GM18526 (cell line): ENCODE measurements around the gene NTSR2.

Source experiments
- POLR2A ChIP-seq: IDR thresholded peaks from 3 replicates; pipeline ENCODE4 v1.6.1; 2011; ENCODE audit not compliant: insufficient read length; ENCODE audit errors: extremely low read depth

NTSR2 gene

DNA sequence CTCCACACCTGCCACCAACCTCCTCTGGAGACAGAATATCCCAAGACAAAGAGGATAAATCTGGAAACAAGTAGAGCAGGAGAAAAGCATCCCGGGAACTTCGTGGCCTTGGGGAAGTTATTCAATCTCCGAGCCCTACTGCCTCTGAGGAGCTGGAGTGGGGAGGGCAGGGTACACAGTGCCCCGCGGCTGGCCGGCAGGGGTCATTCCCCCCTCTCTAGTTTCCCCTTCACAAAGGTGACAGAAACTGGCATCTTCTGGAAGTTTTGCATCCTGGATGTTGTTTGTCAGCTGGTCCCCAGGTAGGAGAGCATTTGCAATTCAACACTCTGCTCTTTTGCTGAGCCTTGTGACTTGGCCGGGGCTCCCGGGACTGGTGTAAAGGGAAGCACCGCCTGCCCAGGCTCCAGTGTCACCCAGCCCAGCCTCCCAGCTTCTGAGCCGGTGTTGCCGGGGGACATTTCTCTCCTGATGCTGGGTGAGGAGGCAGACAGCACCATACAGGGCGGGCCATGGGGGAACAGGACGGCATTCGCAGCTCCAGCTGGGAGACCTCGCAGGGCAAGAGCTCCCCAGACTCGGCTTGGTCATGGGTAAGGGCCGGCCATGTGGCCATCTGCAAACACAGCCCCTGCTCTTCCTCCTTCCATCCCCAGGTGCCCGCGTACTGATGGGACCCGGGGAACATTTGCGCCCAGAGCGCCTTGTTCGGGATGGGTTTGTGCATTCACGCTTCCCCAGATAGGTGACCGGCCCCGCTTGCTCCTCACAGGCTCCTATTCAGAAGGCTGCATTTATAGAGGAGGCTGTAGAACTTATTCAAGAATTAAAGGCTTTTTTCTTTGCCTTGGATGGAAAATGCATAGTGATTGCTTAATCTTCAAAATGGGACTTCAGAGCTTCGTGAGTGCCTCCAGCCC, 7.4 kb upstream of the NTSR2 start:
- TF ChIP-seq POLR2A, result no peak

DNA sequence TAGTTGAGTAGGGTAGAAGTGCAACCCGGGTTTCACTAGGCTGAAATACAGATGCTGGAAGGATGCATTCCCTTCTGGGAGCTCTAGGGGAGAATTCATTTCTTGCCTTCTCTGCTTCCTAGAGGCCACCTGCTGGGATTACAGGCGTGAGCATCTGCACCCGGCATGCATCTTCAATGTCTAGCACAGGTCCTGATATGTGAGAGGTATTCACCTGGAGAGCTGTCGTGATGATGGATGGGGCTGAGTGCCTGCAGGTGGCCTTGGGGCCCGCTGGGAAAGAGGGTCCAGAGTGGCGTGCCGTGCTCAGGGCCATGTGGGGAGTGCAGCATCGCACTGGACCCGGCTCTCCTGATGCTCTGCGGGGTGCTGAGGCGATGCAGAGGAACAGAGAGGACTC, 6.6 kb upstream of the NTSR2 start:
- no peak for TF ChIP-seq POLR2A

DNA sequence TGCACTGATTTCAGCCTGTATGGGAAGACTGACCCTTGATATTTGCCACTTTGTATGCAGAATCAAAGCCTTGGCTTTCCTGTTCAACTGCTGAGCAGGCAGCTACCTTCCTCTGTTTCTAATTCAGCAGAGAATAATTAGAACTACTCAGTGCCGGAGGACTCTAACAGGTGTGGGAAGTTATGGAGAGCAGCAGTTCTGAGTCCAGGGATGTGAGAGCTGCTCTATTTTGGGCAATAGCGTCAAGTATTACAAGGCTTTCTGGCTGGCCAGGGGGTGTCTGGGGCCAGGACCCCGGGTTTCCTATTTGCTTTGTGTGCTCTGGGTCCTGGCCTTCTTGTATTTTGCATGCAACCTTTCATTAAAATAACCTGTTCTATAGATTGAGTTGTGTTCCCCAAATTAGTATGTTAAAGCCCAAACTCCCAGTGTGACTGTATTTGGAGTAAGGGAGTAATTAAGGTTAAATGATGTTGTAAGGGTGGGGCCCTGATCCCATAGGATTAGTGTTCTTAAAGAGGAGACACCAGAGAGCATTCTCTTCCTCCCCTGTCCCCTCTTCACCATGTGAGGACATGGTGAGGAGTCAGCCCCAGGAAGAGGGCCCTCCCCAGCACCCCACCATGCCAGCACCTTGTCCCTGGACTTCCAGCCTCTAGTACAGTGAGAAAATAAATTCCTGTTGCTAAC, 5.6 kb upstream of the NTSR2 start:
- no peak for TF ChIP-seq POLR2A

DNA sequence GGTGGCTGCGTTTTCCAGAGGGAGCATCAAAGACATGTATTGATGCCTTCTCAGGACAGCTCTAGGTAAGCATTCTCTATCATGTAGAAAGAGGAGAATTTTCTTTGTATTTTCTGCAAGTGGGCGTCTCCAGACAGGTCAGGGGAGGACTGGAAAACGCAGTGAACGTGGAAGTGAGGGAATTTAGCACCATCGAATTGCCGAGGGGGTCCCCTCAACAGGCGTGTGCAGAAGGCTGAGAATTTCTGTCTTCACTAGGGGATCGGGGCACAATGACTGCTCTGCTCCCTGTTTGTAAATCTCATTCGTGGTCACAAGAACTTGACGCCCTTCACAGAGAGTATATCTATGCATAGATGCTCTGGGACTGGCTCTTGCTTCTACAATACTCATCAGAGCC, 5.0 kb upstream of the NTSR2 start:
- TF ChIP-seq POLR2A, result no peak

DNA sequence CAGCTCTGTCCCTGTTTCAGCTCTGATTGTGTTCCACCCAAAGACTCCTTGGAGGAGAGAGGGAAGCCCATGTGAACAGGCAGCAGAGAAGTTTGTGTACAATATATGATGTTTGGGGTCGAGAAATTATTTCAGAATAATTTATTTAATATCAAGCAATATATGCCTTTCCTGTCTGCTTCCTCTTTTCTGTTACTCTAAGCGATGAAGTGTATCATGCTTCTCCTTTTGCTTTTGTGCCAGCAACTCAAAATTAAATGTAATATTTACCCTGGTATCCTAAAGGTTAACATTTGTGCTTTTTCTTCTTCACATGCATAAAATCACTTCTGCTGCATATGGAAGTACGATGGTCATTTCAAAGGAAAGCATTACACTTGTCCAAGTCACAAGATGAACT, 2.4 kb upstream of the NTSR2 start:
- no peak for TF ChIP-seq POLR2A

DNA sequence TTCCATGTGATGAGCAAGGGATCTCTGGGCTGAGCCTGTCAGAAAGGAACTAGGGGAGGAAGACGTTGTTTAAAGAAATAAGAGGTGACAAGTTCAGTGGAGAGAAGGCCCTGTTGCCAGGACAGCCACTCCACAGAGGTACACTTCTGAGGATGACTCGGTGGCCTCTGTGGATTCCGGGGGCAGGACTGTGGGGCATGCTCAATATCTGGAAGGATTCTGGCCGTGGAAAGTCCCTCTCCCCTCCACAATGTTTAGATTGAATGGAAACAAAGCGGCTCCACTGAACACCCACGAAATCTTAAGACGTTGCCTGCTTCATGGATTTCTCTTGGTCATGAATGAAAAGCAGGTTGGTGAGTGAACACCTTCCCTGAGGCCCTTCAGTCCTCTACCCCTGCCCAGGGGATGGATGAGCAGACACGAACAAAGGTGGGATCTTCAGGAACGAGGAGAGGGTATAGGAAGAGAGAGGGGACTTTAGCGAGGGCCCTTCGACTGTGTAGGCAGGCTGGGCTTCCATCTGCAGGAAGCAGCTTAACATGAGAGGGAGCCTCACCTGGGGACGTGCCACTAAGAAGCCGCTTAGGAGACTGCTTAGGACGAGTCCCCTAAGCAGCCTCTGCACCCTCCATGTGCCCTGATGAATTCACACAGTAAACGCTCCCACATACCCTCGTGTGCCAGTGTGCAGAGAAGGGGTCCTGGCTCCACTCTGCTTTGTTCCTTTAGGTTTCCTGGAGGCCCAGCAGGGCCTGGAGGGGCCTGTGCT, 1.9 kb downstream of the NTSR2 start:
- TF ChIP-seq POLR2A, result no peak

DNA sequence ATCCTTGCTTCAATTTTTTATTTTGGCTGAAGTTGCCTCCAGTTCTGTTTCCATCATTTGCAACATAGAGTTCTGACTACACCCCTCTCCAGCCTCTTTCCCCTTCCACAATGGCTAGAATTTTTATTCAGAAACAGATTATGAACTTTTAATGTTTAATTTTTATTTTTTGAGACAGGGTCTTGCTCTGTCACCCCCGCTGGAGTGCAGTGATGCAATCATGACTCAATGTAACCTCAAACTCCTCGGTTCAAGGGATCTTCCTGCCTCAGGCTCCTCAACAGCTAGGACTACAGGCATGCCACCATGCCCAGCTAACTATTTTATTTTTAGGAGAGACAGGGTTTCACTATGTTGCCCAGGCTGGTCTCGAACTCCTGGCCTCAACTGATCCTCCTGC, 2.8 kb downstream of the NTSR2 start:
- no peak for TF ChIP-seq POLR2A

DNA sequence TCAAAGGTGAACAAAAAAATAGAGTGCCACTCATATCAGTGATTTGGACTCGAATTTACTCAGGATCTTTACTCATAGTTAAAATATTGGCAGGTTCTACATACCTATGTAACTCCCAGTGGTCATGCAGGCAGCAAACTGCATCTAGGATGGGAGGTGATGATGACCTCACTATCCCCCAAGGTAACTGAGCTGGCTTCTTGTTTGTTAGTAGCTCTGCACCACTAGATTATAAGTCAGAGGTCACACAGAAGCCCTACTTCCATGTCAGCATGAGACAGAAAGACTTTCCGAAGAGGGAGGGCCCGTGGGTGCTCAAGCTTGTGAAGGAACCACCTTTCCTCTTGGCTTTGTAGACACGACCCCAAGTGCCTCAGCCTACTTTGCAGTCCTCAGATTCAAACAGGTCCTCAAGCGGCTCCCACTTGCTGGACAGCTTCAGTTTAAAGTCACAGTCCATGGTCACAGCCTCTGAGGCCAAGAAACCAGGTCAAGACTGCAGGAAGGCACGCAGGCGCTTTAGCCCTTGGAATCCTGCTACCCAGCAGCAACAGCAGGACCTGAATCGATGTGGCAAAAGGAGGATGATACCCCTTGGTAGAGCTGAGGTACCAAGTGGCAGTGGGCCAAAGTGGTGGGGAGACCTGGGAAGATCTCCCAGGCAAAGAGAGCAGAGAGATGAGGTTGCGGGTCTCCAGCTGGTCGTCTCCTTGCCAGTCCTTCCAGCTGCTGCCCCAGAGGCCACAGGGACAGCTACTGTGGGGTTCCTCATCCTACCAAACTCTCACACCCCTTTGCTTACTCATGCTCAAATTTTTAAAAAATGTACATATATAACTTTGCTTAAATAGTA, 4.3 kb downstream of the NTSR2 start:
- no peak for TF ChIP-seq POLR2A

DNA sequence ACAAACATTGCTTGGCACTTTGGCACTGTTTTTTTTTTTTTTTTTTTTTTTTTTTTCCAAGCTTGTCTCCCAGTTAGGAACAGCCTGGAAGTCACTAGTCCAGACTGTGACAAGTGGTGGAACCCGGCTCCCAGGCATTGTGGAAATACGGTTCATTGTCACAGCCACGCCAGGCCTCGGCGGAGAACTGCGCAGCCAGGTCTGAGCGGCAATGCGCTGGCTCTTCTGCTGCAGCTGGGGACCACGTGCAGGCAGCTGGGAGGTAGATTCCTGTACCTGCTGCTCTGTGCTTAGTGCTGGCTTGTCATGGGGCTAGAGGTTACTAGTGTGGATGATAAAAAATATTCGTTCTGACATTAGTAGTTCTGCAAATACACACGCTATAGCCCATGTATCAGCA, 5.0 kb downstream of the NTSR2 start:
- TF ChIP-seq POLR2A, result no peak

DNA sequence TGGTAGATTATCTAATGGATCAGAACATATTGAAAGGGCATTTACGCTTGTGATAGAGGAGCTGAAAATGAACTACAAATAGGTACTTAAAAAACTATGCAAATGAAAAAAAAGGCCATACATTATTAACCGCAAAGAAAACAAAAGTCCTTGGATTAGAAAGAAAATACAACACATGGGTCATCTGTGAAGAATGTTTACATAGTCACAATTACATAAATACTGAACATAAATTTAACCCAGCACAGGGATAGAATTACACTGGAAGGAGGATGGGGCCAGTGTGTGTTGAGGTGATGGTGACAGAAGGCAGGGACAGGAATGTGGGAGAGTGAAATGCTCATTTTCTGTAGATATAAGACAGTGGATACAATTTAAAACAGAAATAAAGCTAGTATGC, 6.6 kb downstream of the NTSR2 start:
- no peak for TF ChIP-seq POLR2A

DNA sequence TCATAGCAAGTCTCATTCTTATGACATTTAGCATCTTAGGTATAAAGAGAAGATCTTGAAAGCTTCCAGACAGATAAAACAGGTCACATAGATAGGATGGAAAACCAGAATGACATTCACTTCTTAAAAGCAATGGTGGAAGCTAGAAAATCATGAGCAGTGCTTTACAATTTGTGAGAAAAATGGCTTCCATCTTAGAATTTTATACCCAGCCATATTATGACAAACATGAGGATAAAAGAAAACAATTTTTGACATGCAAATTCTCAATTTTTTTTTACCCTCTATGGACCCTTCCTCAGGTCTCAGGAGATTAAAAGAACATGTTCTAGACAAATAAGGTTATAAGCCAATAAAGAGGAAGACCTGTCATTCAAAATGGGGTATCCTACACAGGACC, 7.1 kb downstream of the NTSR2 start:
- no peak for TF ChIP-seq POLR2A

DNA sequence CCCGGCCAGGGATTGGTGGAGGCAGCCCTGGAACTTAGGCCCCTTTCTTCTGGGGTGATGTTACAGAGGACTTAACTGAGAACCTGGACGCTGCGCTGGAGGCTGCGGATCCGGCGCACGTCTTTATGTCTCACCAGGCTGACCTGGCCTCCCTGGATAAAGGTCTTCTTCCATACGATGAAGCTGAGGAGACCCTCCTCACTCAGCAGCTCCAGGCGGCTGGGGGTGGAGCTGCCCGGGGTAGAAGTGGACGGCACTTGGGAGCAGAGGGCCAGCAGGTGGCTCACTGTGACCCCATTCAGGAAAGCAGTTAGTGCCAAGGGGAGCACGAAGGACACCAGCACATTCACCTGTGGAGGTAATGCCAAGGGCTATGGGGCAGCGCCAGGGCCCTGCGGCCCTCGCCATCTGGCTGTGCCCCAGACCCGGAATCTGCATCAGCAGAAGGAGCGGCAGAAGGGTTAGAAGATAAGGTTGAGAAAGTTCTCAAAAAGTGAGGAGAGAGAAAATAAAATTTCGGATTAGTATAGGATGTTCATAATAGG, 8.0 kb downstream of the NTSR2 start:
- TF ChIP-seq POLR2A, result no peak

DNA sequence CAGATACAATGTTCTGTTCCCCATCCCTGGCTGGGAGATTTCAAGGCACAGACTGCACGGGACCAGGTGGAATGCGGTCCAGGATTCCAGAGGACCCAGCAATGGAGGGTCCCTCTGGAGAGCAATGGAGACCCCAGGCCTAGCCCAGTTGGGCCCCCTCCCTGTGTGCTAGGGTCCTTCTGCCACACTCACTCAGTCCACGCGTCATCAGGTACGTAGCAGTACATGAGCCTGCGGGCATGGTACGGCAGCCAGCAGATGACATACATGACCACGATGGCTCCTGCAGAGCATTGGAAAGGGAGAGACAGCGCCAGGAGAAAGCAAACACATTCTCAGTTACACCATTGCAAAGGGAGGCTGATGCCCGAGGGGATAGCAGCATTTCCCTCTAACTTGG, 10.1 kb downstream of the NTSR2 start:
- TF ChIP-seq POLR2A, result no peak

DNA sequence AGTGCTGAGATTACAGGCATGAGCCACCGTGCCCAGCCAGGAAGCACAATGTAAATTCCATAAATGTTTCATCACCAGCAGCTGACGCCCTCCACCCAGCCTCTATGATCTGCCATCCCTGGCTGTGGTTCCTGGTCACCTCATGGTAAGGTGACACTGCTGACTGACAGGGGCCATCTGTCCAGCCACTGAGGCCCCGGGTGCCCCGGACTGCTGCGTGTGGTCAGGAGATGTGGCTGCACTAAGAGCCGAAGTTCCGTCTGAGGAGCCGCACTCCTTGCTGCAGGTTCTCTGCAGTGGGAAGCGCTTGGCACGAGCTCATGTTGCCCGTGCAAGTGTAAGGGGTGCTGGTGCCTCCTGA, 10.9 kb downstream of the NTSR2 start:
- TF ChIP-seq POLR2A, result no peak
